GM10266 (cell line): ENCODE results near the gene TSC2.

Experiments
- DNase-seq: peaks from one replicate; pipeline ENCODE4 v3.0.0; 2012; ENCODE audit errors: extremely low spot score
- CTCF ChIP-seq: IDR thresholded peaks from 2 replicates; pipeline ENCODE4 v1.5.1; 2012; ENCODE audit warnings: mild to moderate bottlenecking, low read depth; ENCODE audit not compliant: control insufficient read depth, insufficient read depth; ENCODE audit errors: missing control alignments

The TSC2 gene

GRCh38 chr16:2042171-2042985, 5.4 kb upstream of the TSC2 start:
- no peak for DNase-seq
- no peak for TF ChIP-seq CTCF

- no peak for TF ChIP-seq CTCF
- DNase-seq = no peak
These were observed 4.7 kb upstream of the TSC2 start for GRCh38 chr16:2042986-2043666.

- DNase-seq = no peak
- TF ChIP-seq CTCF = no peak
These were observed 3.9 kb upstream of the TSC2 start for GRCh38 chr16:2043667-2044451.

- DNase-seq = no peak
- no peak for TF ChIP-seq CTCF
These were observed 3.2 kb upstream of the TSC2 start for GRCh38 chr16:2044541-2044940.

- no peak for TF ChIP-seq CTCF
- DNase-seq = no peak
These were observed 1.6 kb upstream of the TSC2 start for GRCh38 chr16:2045965-2046892.

GRCh38 chr16:2046893-2047329, 874 bp upstream of the TSC2 start:
- DNase-seq = no peak
- no peak for TF ChIP-seq CTCF
